Measurements from ENCODE around the gene PUS7. TPM values are rescaled to one million over a fixed set of nuclear protein-coding genes. Genes with fewer than 3 reads are reported as not detected.

Gene PUS7
- total and polyA plus RNA-seq, 2 donors (not counting 3 experiments of a cell fraction or from before 2014, with no cell fraction given) = 15.8 to 33.9 TPM

DNA sequence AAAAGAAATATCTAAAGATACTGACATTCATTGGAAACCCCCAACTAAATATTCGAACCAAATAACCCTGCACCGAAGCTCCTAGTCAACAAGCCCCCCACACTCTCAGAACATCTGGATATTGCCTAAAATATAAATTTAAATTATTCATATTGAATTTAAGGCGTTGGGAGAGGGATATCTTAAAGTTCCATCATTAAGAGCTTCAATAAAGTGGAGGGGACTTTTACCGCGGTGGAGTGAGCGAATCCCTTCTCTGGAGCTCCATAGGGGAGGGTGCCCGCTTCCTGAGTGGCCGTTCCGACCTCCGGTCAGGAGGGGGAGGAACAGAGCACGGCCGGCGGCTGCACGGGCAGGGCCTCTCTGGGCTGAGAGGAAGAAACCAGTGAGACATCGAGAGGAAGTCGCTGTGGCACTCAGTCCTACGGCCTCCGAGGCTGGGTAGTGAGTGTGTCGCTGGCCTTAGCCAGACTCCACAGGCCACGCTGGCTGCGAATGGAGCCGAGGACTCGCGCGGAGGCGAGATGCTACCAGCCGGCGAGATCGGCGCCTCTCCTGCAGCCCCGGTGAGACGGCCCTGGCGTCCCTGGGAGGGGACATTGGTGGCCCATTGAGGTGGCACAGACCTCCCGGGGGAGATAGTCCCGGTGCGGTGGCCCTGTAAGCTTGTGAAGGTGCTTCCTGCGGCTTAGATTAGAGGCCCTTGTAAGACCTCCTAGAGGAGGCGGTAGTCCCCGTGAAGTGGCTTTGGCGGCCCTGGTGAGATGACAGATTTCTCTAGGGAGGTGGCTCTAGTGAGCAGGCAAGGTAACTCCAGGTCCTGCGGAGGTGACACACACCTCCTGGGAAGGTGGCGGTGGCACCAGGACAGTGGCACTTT is 10.0 kb upstream of the PUS7 start, which contains the start of gene RINT1:
RINT1 (plus strand) TSS at position 410 of the 880 bp plus-strand sequence; CDS start at position 525, 115 bp downstream.
- H3K9ac ChIP-seq (replicated peaks; ENCODE audit: extremely low read depth, insufficient read depth, low read length) = peak within 1 kb of the TSS; percentile 88
- CTCF ChIA-PET = interaction anchor here (0.6 to 1.8 kb wide), 30 partner anchors 9 to 551 kb away, joined by 3 to 10 read pairs (median 4); partner anchors contain the start of genes EFCAB10 and PUS7
- BruUV-seq (replicated peaks) = TSS peak; percentile 63
- peak within 1 kb of the TSS; percentile 69 to 87 (median 70) for H3K4me3 ChIP-seq (replicated peaks in 1 of 3; ENCODE audit: insufficient read depth in 1 of 3, low read depth in 1 of 3, low read length in 3 of 3)
- no peaks in the 10 kb centered on the region for H3K9me1 ChIP-seq (replicated peaks; ENCODE audit: control insufficient read depth, extremely low read depth, insufficient read depth, low read length)
- dilution Hi-C loops (cut with MboI; ENCODE audit: extremely low pct_ligation_motif_present, low sequenced_read_pairs) (no loop called here), intact Hi-C loops (cut with micrococcal nuclease) (loop anchor here (2.0 kb wide), 1 partner anchor 21 kb away; no protein-coding TSS in a partner anchor)
- H3K9me3 ChIP-seq (replicated peaks; ENCODE audit: control insufficient read depth, insufficient read depth, low read length) = no peaks in the 10 kb centered on the region
- H3K4me1 ChIP-seq (ENCODE audit: control insufficient read depth, extremely low read depth, insufficient read depth, low read length) = peaks cover 11% of the 10 kb centered on the region
- H3K27ac ChIP-seq (ENCODE audit: insufficient read depth, low read depth, low read length) = peak within 1 kb of the TSS; percentile 42
- H3K79me2 ChIP-seq (ENCODE audit: control insufficient read depth, insufficient read depth, low read length) = peaks cover 29% of the 10 kb centered on the region
- H3K36me3 ChIP-seq (ENCODE audit: control insufficient read depth in 2 of 2, extremely low read depth in 1 of 2, insufficient read depth in 2 of 2, low read length in 2 of 2) = peaks cover 0 to 4% of the 10 kb centered on the region in 2 experiments
- H4K20me1 ChIP-seq (replicated peaks; ENCODE audit: control insufficient read depth, extremely low read depth, insufficient read depth, low read length) = no peaks in the 10 kb centered on the region
- peak within 1 kb of the TSS; percentile 85 for H3K4me2 ChIP-seq (ENCODE audit: insufficient read depth, low read length)
- DNase-seq (ENCODE audit: low read depth, low spot score) (peak; percentile 93), FAIRE-seq (peak; percentile 92)
- POLR2A ChIA-PET = interaction anchor here (0.6 kb wide), 2 partner anchors 18 to 36 kb away, joined by 4 to 5 read pairs; no protein-coding TSS in a partner anchor
- peak within 1 kb of the TSS; percentile 94 for H2AFZ ChIP-seq (ENCODE audit: low read depth, low read length)
- TF ChIP-seq POLR2AphosphoS5 (IDR thresholded peaks at IDR 0.05; ENCODE audit: insufficient read depth, low read depth, low read length) = peak; percentile 97
- peak; percentile 99 for TF ChIP-seq POLR2A (IDR thresholded peaks at IDR 0.05; ENCODE audit: low read depth, low read length)
- peak; percentile 8 for TF ChIP-seq FOS (IDR thresholded peaks at IDR 0.05; ENCODE audit: borderline replicate concordance, insufficient read depth, low read length)
- TF ChIP-seq, protein P1, sequence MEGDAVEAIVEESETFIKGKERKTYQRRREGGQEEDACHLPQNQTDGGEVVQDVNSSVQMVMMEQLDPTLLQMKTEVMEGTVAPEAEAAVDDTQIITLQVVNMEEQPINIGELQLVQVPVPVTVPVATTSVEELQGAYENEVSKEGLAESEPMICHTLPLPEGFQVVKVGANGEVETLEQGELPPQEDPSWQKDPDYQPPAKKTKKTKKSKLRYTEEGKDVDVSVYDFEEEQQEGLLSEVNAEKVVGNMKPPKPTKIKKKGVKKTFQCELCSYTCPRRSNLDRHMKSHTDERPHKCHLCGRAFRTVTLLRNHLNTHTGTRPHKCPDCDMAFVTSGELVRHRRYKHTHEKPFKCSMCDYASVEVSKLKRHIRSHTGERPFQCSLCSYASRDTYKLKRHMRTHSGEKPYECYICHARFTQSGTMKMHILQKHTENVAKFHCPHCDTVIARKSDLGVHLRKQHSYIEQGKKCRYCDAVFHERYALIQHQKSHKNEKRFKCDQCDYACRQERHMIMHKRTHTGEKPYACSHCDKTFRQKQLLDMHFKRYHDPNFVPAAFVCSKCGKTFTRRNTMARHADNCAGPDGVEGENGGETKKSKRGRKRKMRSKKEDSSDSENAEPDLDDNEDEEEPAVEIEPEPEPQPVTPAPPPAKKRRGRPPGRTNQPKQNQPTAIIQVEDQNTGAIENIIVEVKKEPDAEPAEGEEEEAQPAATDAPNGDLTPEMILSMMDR (IDR thresholded peaks at IDR 0.05; ENCODE audit: extremely low read depth in 1 of 2, insufficient read depth in 1 of 2, low read depth in 1 of 2, low read length in 2 of 2) = peak; percentile 73 to 92
- no peak for TF ChIP-seq GATA2 (IDR thresholded peaks at IDR 0.05; ENCODE audit: insufficient read depth, insufficient read length, low read depth, low read length)
- H3K27me3 ChIP-seq (ENCODE audit: control insufficient read depth in 2 of 2, insufficient read depth in 2 of 2, low read length in 2 of 2) = no peaks in the 10 kb centered on the region

All from endothelial cell of umbilical vein (primary cell).